Ascending aorta (tissue), 2 donors: Measurements from ENCODE around the gene EMILIN2. TPM values are rescaled to one million over a fixed set of nuclear protein-coding genes. Genes with fewer than 3 reads are reported as not detected.

Source experiments
- DNase-seq, 2 donors: peaks; one replicate each; pipeline ENCODE4 v3.0.0-alpha.2; 2019; ENCODE audit warnings: low spot score in 2 of 2
- H3K27ac ChIP-seq, 2 donors: fragments of 200-600 bp; sonication (generic); one replicate each; pipeline ENCODE4 v1.5.1; 2016 to 2017; ENCODE audit warnings: mild to moderate bottlenecking in 1 of 2
- H3K27me3 ChIP-seq: fragments of 200-600 bp; sonication (generic); one replicate; pipeline ENCODE4 v1.5.1; 2017
- H3K36me3 ChIP-seq, 2 donors: fragments of 200-600 bp; sonication (generic); one replicate each; pipeline ENCODE4 v1.5.1; 2016
- H3K4me1 ChIP-seq, 2 donors: fragments of 200-600 bp; sonication (generic); one replicate each; pipeline ENCODE4 v1.5.1; 2016 to 2017; ENCODE audit warnings: mild to moderate bottlenecking in 1 of 2
- H3K4me3 ChIP-seq, 2 donors: fragments of 200-600 bp; sonication (generic); one replicate each; pipeline ENCODE4 v1.5.1; 2016 to 2017; ENCODE audit warnings: mild to moderate bottlenecking in 1 of 2
- H3K9me3 ChIP-seq, 2 donors: fragments of 200-600 bp; sonication (generic); one replicate each; pipeline ENCODE4 v1.5.1; 2016
- intact Hi-C: fragments of 100-400 bp; cut with DNase I; formaldehyde crosslinking; loops from one replicate; pipeline ENCODE4 v1.15.1; 2023
- total RNA-seq: library from RNA; depleted of rRNA; stranded (reverse); fragments of >200 nt; gene quantifications from one replicate; pipeline ENCODE4 v1.1.0, GENCODE V29; 2016
- TF ChIP-seq, protein P1 (sequence below), 3 experiments: fragments of 200-600 bp in 2 of 3; fragments of 450-650 bp in 1 of 3; sonication (generic) in 2 of 3; IDR thresholded peaks; one replicate each; pipeline ENCODE4 v1.5.1; 2016 to 2019; ENCODE audit warnings: antibody characterized with exemption in 3 of 3, mild to moderate bottlenecking in 1 of 3, moderate library complexity in 1 of 3

Gene EMILIN2
- total RNA-seq, 1 donor from 2014 or later: 22.4 TPM

- H3K9me3 ChIP-seq: no peaks in the 10 kb centered on the region
- H3K27ac ChIP-seq: no peak overlapping the region
- intact Hi-C loops: no loop called here
- no peaks in the 10 kb centered on the region for H3K27me3 ChIP-seq
- TF ChIP-seq, protein P1, sequence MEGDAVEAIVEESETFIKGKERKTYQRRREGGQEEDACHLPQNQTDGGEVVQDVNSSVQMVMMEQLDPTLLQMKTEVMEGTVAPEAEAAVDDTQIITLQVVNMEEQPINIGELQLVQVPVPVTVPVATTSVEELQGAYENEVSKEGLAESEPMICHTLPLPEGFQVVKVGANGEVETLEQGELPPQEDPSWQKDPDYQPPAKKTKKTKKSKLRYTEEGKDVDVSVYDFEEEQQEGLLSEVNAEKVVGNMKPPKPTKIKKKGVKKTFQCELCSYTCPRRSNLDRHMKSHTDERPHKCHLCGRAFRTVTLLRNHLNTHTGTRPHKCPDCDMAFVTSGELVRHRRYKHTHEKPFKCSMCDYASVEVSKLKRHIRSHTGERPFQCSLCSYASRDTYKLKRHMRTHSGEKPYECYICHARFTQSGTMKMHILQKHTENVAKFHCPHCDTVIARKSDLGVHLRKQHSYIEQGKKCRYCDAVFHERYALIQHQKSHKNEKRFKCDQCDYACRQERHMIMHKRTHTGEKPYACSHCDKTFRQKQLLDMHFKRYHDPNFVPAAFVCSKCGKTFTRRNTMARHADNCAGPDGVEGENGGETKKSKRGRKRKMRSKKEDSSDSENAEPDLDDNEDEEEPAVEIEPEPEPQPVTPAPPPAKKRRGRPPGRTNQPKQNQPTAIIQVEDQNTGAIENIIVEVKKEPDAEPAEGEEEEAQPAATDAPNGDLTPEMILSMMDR (IDR thresholded peaks at IDR 0.05): no peak
- peaks cover 63 to 80% of the 10 kb centered on the region in 2 donors for H3K36me3 ChIP-seq
- DNase-seq: no peak
- no peak overlapping the region for H3K4me3 ChIP-seq
- peaks cover 0 to 5% of the 10 kb centered on the region in 2 donors for H3K4me1 ChIP-seq
Observed at GRCh38 chr18:2920027-2920426, 73.2 kb downstream of the EMILIN2 start.

DNA sequence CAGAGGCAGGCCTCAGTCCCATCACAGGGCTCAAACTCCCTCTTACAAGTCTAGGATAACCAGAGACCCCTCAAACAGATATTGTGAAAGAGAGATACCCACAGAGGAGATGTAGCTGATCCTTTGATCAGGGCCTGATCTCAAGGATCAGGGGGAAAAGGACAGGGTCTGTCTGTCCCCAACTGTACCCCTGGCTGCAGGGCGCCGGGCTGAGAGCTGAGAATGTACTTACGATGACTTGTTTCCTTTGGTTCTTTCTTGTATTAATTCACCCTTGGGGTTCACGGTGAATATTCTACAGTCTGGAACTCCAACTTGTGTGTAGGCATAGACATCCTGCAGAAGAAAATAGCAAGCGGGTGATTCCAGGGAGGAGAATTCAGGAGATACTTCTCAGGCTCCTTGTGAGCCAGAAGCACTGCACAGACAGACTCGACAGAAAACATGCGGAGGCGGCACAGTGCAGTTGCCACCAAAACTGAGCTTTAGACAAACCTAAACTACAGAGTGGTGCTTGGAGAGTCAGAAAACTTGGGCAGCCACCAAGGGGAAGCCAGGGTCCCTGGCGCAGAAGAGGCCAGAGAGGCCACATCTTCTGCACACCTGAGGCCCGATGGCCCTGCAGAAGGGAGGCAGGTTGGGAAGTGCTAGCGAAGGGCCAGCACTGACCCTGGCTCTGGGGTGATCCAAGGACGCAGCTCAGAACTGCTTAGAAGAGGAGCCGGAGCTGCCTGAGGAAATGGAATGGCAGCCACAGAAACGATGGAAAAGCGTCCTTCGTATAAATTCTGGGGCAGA is 73.9 kb downstream of the EMILIN2 start:
- H3K4me1 ChIP-seq: peaks cover 0 to 5% of the 10 kb centered on the region in 2 donors
- no peak for DNase-seq
- TF ChIP-seq, protein P1 (IDR thresholded peaks at IDR 0.05): no peak
- intact Hi-C loops: no loop called here
- H3K36me3 ChIP-seq: peaks cover 64 to 83% of the 10 kb centered on the region in 2 donors
- no peak overlapping the region for H3K27ac ChIP-seq
- H3K4me3 ChIP-seq: no peak overlapping the region
- no peaks in the 10 kb centered on the region for H3K27me3 ChIP-seq
- no peaks in the 10 kb centered on the region for H3K9me3 ChIP-seq

DNA sequence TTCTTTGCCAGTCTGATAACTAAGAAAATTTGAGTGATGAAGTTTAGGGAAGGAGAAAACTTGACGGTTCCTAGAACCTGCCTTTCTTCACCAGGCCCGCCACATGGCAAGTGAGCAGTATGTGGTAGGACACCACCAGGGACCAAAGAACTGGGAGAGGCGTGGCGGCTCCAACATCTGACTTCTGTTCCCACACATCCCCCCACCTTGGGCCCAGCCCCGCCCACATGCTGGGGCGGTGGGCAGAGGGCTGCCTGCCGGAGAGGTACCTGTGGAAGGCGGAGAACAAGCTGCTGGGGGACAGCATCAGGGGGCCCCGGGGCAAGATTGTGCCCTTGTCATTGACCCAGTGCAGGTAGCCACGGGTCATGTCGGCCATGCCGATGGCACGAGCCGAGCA is 75.0 kb downstream of the EMILIN2 start:
- intact Hi-C loops: no loop called here
- Histone ChIP-seq H3K9me3 (no peaks in the 10 kb centered on the region), H3K36me3 (peaks cover 68 to 79% of the 10 kb centered on the region in 2 donors), H3K4me3 (no peak overlapping the region), H3K4me1 (no peaks in the 10 kb centered on the region), H3K27me3 (no peaks in the 10 kb centered on the region), H3K27ac (no peak overlapping the region)
- TF ChIP-seq, protein P1 (IDR thresholded peaks at IDR 0.05): no peak
- DNase-seq: no peak

DNA sequence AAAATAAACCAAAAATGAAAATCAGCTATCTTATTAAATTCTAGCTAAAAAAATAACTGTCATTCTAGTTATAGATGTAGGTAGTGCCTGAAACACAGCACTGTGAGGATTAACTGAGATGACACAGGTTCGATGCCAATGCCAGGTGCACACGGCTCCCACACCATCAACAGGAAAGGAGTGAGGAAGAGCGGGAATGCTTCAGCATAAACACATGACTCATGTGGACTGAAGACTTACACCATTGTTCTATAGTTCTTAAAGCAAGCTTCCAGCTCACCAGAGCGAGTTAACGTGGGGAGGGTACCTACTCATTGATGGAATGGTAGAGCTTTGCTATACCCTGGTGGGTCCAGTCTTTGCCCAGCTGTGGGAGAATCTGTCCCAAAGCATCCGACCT is 76.7 kb downstream of the EMILIN2 start:
- Histone ChIP-seq H3K27ac (no peak overlapping the region), H3K27me3 (no peaks in the 10 kb centered on the region), H3K4me1 (no peaks in the 10 kb centered on the region), H3K4me3 (no peak overlapping the region), H3K9me3 (no peaks in the 10 kb centered on the region), H3K36me3 (peaks cover 82 to 93% of the 10 kb centered on the region in 2 donors)
- intact Hi-C loops: no loop called here
- TF ChIP-seq, protein P1 (IDR thresholded peaks at IDR 0.05): no peak
- no peak for DNase-seq

- H3K36me3 ChIP-seq: peaks cover 83 to 84% of the 10 kb centered on the region in 2 donors
- no peaks in the 10 kb centered on the region for H3K27me3 ChIP-seq
- intact Hi-C loops: no loop called here
- no peaks in the 10 kb centered on the region for H3K4me1 ChIP-seq
- no peak for DNase-seq
- no peak overlapping the region for H3K27ac ChIP-seq
- H3K4me3 ChIP-seq: no peak overlapping the region
- TF ChIP-seq, protein P1 (IDR thresholded peaks at IDR 0.05): no peak
- no peaks in the 10 kb centered on the region for H3K9me3 ChIP-seq
Observed at GRCh38 chr18:2924920-2925319, 78.1 kb downstream of the EMILIN2 start.
